Osteoblast (primary cell): ENCODE data around the gene TMSB4X. TPM values are rescaled to one million over a fixed set of nuclear protein-coding genes. Genes with fewer than 3 reads are reported as not detected.

Experiments
- DNase-seq: peaks from one replicate; pipeline ENCODE4 v3.0.0; 2011; ENCODE audit warnings: low spot score, mixed read lengths; ENCODE audit not compliant: insufficient read length; ENCODE audit errors: missing footprints
- H2AFZ ChIP-seq: 2 replicates; pipeline ENCODE4 v1.6.0; 2011; ENCODE audit warnings: mild to moderate bottlenecking, low read length
- H3K27ac ChIP-seq: 2 replicates; pipeline ENCODE4 v1.5.1; 2011; ENCODE audit warnings: mild to moderate bottlenecking, low read depth, low read length, moderate library complexity
- H3K27me3 ChIP-seq: 2 replicates; pipeline ENCODE4 v1.6.0; 2012; ENCODE audit warnings: mild to moderate bottlenecking, control low read depth, inconsistent platforms, low read length, moderate library complexity; ENCODE audit not compliant: insufficient read depth
- H3K36me3 ChIP-seq: 2 replicates; pipeline ENCODE4 v1.5.1; 2011; ENCODE audit warnings: mild to moderate bottlenecking, low read length, control low read depth, moderate library complexity; ENCODE audit not compliant: insufficient read depth
- H3K4me1 ChIP-seq: 2 replicates; pipeline ENCODE4 v1.5.1; 2011; ENCODE audit warnings: mild to moderate bottlenecking, low read length, control low read depth, moderate library complexity; ENCODE audit not compliant: insufficient read depth
- H3K4me2 ChIP-seq: 2 replicates; pipeline ENCODE4 v1.6.0; 2011; ENCODE audit warnings: mild to moderate bottlenecking, low read length; ENCODE audit not compliant: insufficient read depth
- H3K4me3 ChIP-seq: fragments of 200-600 bp; sonication (generic); 3 replicates; pipeline ENCODE4 v1.5.1; 2012; ENCODE audit warnings: mild to moderate bottlenecking, low read length, inconsistent platforms; ENCODE audit not compliant: insufficient read depth
- H3K79me2 ChIP-seq: 2 replicates; pipeline ENCODE4 v1.6.0; 2012; ENCODE audit warnings: mild to moderate bottlenecking, low read length, control low read depth, inconsistent platforms; ENCODE audit not compliant: insufficient read depth
- H3K9me3 ChIP-seq: 2 replicates; pipeline ENCODE4 v1.5.1; 2011; ENCODE audit warnings: low read depth, low read length, control low read depth
- H4K20me1 ChIP-seq: 2 replicates; pipeline ENCODE4 v1.6.0; 2012; ENCODE audit warnings: mild to moderate bottlenecking, low read length, control low read depth; ENCODE audit not compliant: insufficient read depth
- total RNA-seq: library from RNA; depleted of rRNA; stranded (reverse); fragments of >200 nt; gene quantifications from 2 replicates; pipeline ENCODE4 v1.2.3, GENCODE V29; 2012
- TF ChIP-seq, protein P1 (sequence below): IDR thresholded peaks from 2 replicates; pipeline ENCODE4 v1.5.1; 2011; ENCODE audit warnings: mild to moderate bottlenecking, low read depth, low read length, moderate library complexity; ENCODE audit errors: extremely low read depth

The TMSB4X gene
- total RNA-seq, 1 donor = 5,120 TPM

DNA sequence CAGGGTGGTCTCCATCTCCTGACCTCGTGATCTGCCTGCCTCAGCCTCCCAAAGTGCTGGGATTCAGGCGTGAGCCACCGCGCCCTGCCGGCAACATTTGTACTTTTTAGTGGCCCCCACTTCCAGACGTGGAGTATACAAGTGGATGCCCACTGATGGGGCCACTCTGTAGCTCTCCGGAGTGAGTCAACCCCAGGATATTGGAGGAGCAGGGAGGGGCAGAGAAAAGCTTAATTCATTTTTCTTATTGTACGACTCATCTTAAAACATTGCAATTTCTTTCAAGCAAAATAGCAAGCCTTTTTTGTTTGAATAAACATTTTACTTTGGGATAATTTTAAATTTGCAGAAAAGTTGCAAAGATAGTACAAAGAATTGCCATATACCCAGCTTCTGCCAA is 34.9 kb downstream of the TMSB4X start:
- H3K4me1 ChIP-seq = peaks cover 38% of the 10 kb centered on the region

DNA sequence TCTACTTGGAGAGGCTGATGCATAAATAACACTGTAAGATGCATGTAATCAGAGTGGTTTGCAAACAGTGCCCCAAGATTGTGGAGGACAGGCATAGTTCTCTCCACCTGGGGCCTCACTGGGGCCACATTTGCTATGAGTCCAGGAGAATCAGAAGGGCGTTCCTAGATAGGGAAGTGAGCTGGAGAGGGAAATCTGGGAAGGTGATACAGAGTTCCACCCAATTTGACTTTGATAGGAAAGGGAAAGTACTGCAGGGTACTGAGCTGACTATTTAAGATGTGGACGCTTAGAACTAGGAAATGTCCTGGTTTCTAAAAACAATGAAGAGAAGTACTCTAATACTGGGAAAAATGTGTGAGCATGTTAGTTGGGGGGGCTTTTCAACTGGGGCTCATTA is 35.6 kb downstream of the TMSB4X start:
- Histone ChIP-seq H3K9me3 (no peaks in the 10 kb centered on the region), H3K4me2 (no peak overlapping the region), H3K79me2 (no peaks in the 10 kb centered on the region), H3K27ac (no peak overlapping the region), H3K27me3 (no peaks in the 10 kb centered on the region), H3K4me3 (no peak overlapping the region), H4K20me1 (no peaks in the 10 kb centered on the region), H3K4me1 (peaks cover 34% of the 10 kb centered on the region), H3K36me3 (no peaks in the 10 kb centered on the region), H2AFZ (no peak overlapping the region)
- no peak for DNase-seq
- TF ChIP-seq, protein P1, sequence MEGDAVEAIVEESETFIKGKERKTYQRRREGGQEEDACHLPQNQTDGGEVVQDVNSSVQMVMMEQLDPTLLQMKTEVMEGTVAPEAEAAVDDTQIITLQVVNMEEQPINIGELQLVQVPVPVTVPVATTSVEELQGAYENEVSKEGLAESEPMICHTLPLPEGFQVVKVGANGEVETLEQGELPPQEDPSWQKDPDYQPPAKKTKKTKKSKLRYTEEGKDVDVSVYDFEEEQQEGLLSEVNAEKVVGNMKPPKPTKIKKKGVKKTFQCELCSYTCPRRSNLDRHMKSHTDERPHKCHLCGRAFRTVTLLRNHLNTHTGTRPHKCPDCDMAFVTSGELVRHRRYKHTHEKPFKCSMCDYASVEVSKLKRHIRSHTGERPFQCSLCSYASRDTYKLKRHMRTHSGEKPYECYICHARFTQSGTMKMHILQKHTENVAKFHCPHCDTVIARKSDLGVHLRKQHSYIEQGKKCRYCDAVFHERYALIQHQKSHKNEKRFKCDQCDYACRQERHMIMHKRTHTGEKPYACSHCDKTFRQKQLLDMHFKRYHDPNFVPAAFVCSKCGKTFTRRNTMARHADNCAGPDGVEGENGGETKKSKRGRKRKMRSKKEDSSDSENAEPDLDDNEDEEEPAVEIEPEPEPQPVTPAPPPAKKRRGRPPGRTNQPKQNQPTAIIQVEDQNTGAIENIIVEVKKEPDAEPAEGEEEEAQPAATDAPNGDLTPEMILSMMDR = no peak

More for the DNA sequence above, 34.9 kb downstream of the TMSB4X start:
- H3K4me3 ChIP-seq = no peak overlapping the region
- no peak overlapping the region for H3K27ac ChIP-seq
- H3K36me3 ChIP-seq = no peaks in the 10 kb centered on the region
- H3K27me3 ChIP-seq = no peaks in the 10 kb centered on the region
- H3K9me3 ChIP-seq = no peaks in the 10 kb centered on the region
- H3K79me2 ChIP-seq = no peaks in the 10 kb centered on the region
- no peak overlapping the region for H2AFZ ChIP-seq
- TF ChIP-seq, protein P1 = no peak
- DNase-seq = no peak
- H3K4me2 ChIP-seq = no peak overlapping the region
- H4K20me1 ChIP-seq = no peaks in the 10 kb centered on the region

DNA sequence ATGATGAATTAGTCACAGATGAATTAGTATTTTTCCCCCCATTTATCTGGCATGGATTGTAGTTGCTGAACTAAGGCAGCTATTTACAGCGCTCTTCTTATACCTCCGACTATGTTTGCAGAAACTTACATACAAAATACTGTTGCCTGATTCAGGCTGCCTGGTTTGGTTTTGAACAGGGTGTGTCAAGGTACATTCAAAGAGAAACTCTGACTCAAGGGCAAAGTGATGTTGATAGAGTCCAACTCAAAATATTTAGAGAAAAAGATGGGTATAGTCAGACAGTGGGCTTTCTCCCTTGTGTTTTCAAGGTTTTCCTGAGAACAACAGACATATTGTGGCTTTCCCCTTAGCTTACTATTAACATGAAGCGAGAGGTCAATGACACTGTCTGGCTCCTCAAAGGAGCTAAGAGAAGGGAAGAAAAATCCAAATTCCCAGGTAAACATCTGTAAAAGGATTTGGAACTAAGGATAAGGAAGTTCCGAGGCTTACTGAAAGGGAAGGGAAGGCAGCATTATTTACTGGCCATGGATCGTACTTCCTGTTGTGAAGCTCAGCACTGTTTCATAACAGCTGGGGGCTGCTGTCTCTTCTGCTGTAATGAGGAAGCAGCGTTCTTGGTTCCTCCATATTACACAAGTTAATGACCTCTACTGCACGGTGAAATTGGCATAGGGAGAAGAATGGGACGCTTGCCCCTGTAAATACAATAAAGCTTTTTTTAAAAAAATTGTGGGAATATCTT is 38.6 kb downstream of the TMSB4X start:
- TF ChIP-seq, protein P1 = no peak
- Histone ChIP-seq H3K36me3 (no peaks in the 10 kb centered on the region), H3K27ac (no peak overlapping the region), H4K20me1 (no peaks in the 10 kb centered on the region), H3K4me1 (peaks cover 6% of the 10 kb centered on the region), H3K4me3 (no peak overlapping the region), H3K9me3 (no peaks in the 10 kb centered on the region), H3K79me2 (no peaks in the 10 kb centered on the region), H3K27me3 (no peaks in the 10 kb centered on the region), H2AFZ (peak overlapping the region; percentile 36), H3K4me2 (no peak overlapping the region)
- DNase-seq = peak; percentile 59

DNA sequence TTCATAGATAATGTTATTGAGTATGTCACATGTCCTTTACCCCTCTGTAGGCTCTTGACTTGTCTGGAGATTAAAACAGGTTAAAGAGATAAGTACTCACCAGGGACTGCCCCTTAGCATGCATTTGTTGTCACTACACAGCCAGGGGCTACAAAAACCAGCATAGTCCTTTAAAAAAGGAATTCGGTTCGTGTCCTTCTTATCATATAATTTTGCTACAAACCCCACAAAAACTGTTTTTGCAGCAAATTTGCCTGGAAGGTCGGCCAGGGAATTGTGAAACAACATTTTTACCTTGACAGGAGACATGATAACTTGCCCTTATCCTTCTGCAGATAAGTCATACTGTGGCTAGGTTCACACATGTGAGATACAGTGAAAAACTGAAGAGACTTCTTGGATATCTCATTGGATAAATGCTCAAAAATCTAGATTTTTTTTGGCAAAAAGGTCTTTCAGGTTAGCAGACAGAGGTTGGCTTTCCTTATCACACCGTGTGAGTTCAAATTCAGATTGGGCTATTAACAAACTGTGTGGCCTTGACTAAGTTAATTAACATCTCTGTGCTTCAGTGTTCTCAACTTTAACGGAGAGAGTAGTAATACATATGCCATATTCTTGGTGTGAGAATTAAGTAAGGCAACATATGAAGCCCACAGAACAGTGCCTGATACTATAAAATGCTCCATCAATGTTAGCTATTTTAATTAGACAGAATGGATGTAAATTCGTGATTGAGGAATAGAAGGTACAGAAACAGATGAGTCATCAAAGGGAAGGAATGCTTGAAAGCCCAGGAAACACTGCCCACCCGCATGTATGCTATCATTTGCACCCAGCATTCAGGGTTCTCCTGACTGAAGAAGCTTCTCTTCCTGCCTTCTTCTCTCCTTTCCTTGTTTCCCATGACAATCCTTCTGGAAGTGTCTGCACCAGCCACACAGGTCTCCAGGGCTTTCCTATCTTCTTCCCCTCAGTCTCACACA is 39.5 kb downstream of the TMSB4X start:
- no peaks in the 10 kb centered on the region for H4K20me1 ChIP-seq
- H3K4me2 ChIP-seq = no peak overlapping the region
- H3K79me2 ChIP-seq = no peaks in the 10 kb centered on the region
- no peaks in the 10 kb centered on the region for H3K27me3 ChIP-seq
- H3K9me3 ChIP-seq = no peaks in the 10 kb centered on the region
- H3K27ac ChIP-seq = no peak overlapping the region
- DNase-seq = peak; percentile 38
- peaks cover 6% of the 10 kb centered on the region for H3K4me1 ChIP-seq
- H3K36me3 ChIP-seq = no peaks in the 10 kb centered on the region
- no peak overlapping the region for H3K4me3 ChIP-seq
- TF ChIP-seq, protein P1 = no peak
- no peak overlapping the region for H2AFZ ChIP-seq
